Progenitor cell of endocrine pancreas (in vitro differentiated cells): ENCODE data around the gene ACTR1B. TPM values are rescaled to one million over a fixed set of nuclear protein-coding genes. Genes with fewer than 3 reads are reported as not detected.

Experiments used
- DNase-seq: peaks from one replicate; pipeline ENCODE4 v3.0.0; 2021; ENCODE audit warnings: low spot score; ENCODE audit not compliant: unreplicated experiment
- H3K27ac Mint-ChIP-seq: 2 replicates; pipeline ENCODE4 v1.8.0; 2021; ENCODE audit warnings: mild to moderate bottlenecking, moderate library complexity, mixed read lengths
- H3K27me3 Mint-ChIP-seq: 2 replicates; pipeline ENCODE4 v1.8.0; 2021; ENCODE audit warnings: mixed read lengths
- H3K36me3 Mint-ChIP-seq: 2 replicates; pipeline ENCODE4 v1.8.0; 2022; ENCODE audit warnings: mixed read lengths; ENCODE audit not compliant: insufficient read depth
- H3K4me1 Mint-ChIP-seq: 2 replicates; pipeline ENCODE4 v1.8.0; 2021; ENCODE audit warnings: low read depth, mixed read lengths
- H3K4me3 Mint-ChIP-seq: 2 replicates; pipeline ENCODE4 v1.8.0; 2021; ENCODE audit warnings: low read depth, mild to moderate bottlenecking, moderate library complexity, mixed read lengths
- H3K9me3 Mint-ChIP-seq: 2 replicates; pipeline ENCODE4 v1.8.0; 2021; ENCODE audit warnings: low read depth, mixed read lengths
- total RNA-seq: library from RNA; stranded (reverse); gene quantifications from 2 replicates; pipeline ENCODE4 v1.2.1, GENCODE V29; 2021
- TF ChIP-seq, protein P1 (sequence below): fragments of 200-600 bp; sonication (generic); IDR thresholded peaks from one replicate; pipeline ENCODE4 v1.5.0; 2021; ENCODE audit warnings: antibody characterized with exemption, mild to moderate bottlenecking; ENCODE audit not compliant: unreplicated experiment

Gene ACTR1B
- total RNA-seq, 1 donor from 2014 or later = 88.5 TPM

DNA sequence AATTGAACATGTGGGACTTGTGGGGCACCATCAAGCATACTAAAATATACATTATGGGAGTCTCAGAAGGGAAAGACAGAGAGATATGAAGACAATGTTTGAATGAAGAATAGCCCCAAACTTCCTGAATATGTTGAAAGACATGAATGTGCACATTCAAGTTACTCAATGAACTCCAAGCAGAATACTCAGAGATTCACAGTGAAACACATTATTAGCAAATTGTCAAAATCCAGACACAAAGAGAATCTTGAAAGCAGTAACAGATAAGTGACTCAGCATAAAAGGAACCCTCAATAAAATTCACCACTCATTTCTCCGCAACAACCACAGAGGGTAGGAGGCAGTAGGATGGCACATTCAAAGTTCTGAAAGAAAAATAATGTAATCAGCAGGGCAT lies 14.5 kb upstream of the ACTR1B start:
- no peak overlapping the region for H3K27ac Mint-ChIP-seq
- no peak overlapping the region for H3K4me3 Mint-ChIP-seq
- no peaks in the 10 kb centered on the region for H3K27me3 Mint-ChIP-seq
- H3K36me3 Mint-ChIP-seq = peaks cover 4% of the 10 kb centered on the region
- H3K9me3 Mint-ChIP-seq = peaks cover 7% of the 10 kb centered on the region
- peaks cover 4% of the 10 kb centered on the region for H3K4me1 Mint-ChIP-seq
- TF ChIP-seq, protein P1, sequence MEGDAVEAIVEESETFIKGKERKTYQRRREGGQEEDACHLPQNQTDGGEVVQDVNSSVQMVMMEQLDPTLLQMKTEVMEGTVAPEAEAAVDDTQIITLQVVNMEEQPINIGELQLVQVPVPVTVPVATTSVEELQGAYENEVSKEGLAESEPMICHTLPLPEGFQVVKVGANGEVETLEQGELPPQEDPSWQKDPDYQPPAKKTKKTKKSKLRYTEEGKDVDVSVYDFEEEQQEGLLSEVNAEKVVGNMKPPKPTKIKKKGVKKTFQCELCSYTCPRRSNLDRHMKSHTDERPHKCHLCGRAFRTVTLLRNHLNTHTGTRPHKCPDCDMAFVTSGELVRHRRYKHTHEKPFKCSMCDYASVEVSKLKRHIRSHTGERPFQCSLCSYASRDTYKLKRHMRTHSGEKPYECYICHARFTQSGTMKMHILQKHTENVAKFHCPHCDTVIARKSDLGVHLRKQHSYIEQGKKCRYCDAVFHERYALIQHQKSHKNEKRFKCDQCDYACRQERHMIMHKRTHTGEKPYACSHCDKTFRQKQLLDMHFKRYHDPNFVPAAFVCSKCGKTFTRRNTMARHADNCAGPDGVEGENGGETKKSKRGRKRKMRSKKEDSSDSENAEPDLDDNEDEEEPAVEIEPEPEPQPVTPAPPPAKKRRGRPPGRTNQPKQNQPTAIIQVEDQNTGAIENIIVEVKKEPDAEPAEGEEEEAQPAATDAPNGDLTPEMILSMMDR = no peak
- DNase-seq = no peak

DNA sequence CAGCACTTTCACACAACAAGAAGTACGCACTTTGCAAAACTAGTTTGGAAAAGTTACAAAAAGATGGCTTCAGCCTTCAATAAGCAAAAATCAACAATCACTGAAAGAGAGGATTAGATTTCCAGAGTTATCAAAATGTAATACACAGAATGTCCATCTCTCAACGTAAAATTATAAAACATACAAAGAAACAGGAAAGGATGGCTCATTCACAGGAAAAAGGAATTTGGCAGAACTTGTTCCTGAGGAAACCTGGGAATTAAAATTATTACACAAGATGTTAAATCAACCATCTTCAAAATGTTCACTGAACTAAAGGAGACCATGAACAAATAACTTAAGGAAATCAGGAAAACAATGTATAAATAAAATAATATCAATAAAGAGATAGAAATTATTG lies 13.6 kb upstream of the ACTR1B start:
- DNase-seq = no peak
- Mint-ChIP-seq H3K4me1 (peaks cover 4% of the 10 kb centered on the region), H3K27ac (no peak overlapping the region), H3K9me3 (peaks cover 7% of the 10 kb centered on the region), H3K4me3 (no peak overlapping the region), H3K27me3 (no peaks in the 10 kb centered on the region), H3K36me3 (peaks cover 4% of the 10 kb centered on the region)
- TF ChIP-seq, protein P1 = no peak

GRCh38 chr2:97676620-97677019 lies 12.8 kb upstream of the ACTR1B start:
- Mint-ChIP-seq H3K4me3 (no peak overlapping the region), H3K27ac (no peak overlapping the region), H3K9me3 (peaks cover 7% of the 10 kb centered on the region), H3K36me3 (peaks cover 4% of the 10 kb centered on the region), H3K27me3 (no peaks in the 10 kb centered on the region), H3K4me1 (peaks cover 4% of the 10 kb centered on the region)
- no peak for DNase-seq
- TF ChIP-seq, protein P1 = no peak

GRCh38 chr2:97675430-97676113 lies 11.7 kb upstream of the ACTR1B start:
- Mint-ChIP-seq H3K27me3 (no peaks in the 10 kb centered on the region), H3K4me3 (no peak overlapping the region), H3K27ac (no peak overlapping the region), H3K36me3 (peaks cover 4% of the 10 kb centered on the region), H3K4me1 (peaks cover 4% of the 10 kb centered on the region), H3K9me3 (peaks cover 4% of the 10 kb centered on the region)
- TF ChIP-seq, protein P1 = no peak
- DNase-seq = no peak

DNA sequence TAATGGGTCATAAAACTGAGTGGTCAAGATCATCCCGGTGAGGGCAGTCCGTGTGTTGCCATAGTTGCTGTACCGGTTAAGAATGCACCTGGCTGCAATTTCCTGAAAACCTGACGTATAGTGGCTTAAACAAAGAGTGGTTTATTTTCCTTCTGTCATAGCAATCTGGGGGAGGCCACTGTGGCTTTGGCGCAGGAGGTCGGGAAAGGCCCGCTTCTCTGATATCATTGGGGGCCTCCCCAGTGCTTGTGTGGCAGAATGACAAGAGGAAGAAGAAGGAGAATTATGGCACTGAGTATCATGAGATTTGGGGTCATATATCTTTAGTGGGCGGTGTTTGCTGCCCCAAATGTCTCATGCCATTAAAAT lies 10.1 kb upstream of the ACTR1B start:
- peak overlapping the region; percentile 33 for H3K27ac Mint-ChIP-seq
- H3K27me3 Mint-ChIP-seq = no peaks in the 10 kb centered on the region

More for the DNA sequence above, 10.1 kb upstream of the ACTR1B start:
- DNase-seq = no peak
- Mint-ChIP-seq H3K4me1 (peaks cover 4% of the 10 kb centered on the region), H3K4me3 (no peak overlapping the region), H3K36me3 (peaks cover 4% of the 10 kb centered on the region), H3K9me3 (peaks cover 4% of the 10 kb centered on the region)
- TF ChIP-seq, protein P1 = no peak
